ENCODE measurements around the gene CYP24A1. TPM values are rescaled to one million over a fixed set of nuclear protein-coding genes. Genes with fewer than 3 reads are reported as not detected.

Gene CYP24A1
- total RNA-seq, 6 experiments from 2014 or later = not detected

DNA sequence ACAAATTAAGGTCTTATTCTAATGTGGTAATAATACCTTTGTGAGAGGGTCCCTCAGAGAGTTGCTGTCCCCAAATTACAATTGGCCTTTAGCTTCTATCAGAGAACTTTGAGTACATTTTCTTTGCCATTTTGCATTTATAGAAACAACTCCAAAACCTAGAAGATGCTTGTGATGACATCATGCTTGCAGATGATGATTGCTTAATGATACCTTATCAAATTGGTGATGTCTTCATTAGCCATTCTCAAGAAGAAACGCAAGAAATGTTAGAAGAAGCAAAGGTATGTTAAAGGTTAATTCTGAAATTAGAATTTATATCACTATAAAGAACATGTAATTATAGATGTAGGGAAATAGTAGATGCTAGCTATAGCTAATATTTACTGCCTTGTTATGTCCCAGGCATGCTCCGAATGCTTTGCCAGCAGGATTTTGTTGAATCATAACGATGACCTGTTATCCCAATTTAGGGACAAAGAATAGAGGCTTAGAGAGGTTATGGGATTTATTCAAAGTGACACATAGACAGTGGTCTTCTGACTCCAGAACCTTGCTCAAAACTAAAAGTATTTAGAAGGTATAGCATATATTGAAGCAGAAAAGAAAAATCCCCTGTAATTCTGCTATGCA lies 41.5 kb upstream of the CYP24A1 start:
- H3K4me1 ChIP-seq = peaks cover 0 to 1% (median 0%) of the 10 kb centered on the region in 4 donors
- no peaks in the 10 kb centered on the region for H3K9me3 ChIP-seq
- ATAC-seq (no peak), DNase-seq (no peak)
- 82% methylated on average over 3 of the region's 3 CpGs for WGBS (ENCODE audit: insufficient coverage, low coverage, low lambda C conversion rate, missing lambda C conversion rate)
- H3K36me3 ChIP-seq = peaks cover 0 to 10% (median 0%) of the 10 kb centered on the region in 4 donors
- no peak overlapping the region for H3K27ac ChIP-seq
- no peaks in the 10 kb centered on the region for H3K27me3 ChIP-seq
- TF ChIP-seq, protein P1, sequence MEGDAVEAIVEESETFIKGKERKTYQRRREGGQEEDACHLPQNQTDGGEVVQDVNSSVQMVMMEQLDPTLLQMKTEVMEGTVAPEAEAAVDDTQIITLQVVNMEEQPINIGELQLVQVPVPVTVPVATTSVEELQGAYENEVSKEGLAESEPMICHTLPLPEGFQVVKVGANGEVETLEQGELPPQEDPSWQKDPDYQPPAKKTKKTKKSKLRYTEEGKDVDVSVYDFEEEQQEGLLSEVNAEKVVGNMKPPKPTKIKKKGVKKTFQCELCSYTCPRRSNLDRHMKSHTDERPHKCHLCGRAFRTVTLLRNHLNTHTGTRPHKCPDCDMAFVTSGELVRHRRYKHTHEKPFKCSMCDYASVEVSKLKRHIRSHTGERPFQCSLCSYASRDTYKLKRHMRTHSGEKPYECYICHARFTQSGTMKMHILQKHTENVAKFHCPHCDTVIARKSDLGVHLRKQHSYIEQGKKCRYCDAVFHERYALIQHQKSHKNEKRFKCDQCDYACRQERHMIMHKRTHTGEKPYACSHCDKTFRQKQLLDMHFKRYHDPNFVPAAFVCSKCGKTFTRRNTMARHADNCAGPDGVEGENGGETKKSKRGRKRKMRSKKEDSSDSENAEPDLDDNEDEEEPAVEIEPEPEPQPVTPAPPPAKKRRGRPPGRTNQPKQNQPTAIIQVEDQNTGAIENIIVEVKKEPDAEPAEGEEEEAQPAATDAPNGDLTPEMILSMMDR (IDR thresholded peaks at IDR 0.05) = no peak
- TF ChIP-seq POLR2A (IDR thresholded peaks at IDR 0.05) = no peak
- H3K4me3 ChIP-seq = no peak overlapping the region
- intact Hi-C loops (cut with DNase I) = no loop called here

DNA sequence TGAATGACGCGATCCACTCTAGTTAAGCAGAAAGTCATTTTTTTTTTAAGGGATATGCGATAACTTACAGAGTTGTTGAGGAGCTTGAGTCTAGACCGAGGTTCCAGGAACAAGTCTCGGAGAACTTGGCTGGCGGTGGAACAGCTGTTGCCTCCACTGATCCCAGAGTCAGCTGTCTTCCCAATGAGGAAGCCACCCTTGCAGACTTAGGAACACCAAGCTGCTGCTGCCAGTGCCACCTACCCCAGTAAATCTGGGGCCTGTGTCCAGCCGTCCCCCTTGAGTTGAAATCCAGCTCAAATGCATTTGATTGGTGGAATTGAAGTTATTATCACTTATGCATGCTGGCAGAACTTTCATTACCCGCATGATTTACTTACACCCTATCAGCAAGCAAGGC lies 40.8 kb upstream of the CYP24A1 start:
- Histone ChIP-seq H3K4me3 (no peak overlapping the region), H3K27me3 (no peaks in the 10 kb centered on the region), H3K27ac (no peak overlapping the region), H3K36me3 (peaks cover 0 to 10% (median 0%) of the 10 kb centered on the region in 4 donors), H3K4me1 (peaks cover 0 to 5% (median under 1%) of the 10 kb centered on the region in 4 donors), H3K9me3 (no peaks in the 10 kb centered on the region)
- no peak for ATAC-seq
- DNase-seq = no peak
- 100% methylated on average over 4 of the region's 8 CpGs for WGBS (ENCODE audit: insufficient coverage, low coverage, low lambda C conversion rate, missing lambda C conversion rate)
- TF ChIP-seq, protein P1 (IDR thresholded peaks at IDR 0.05) = no peak
- TF ChIP-seq POLR2A (IDR thresholded peaks at IDR 0.05) = no peak
- intact Hi-C loops (cut with DNase I) = loop anchor here in 1 of 2 donors (5.0 kb wide), 1 partner anchor 433 kb away; no protein-coding TSS in a partner anchor

DNA sequence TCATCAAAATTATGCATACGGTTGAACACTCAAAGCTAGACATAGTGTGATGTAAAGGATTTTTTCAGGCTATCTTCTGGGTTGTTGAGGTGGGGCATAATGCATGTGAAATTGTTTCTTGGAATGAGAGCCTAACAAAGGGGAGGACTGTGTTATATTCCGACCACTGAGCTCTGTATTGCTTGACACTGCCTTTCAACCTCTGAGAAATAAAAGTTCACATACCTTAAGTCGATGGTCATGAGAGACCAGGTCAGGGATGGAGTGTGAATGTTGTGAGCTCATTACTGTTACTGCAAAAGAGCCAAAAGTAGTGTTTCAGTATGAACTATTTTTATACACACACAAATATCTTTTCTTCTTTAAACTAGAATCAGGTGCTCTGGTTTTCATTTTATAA lies 39.1 kb upstream of the CYP24A1 start:
- H3K9me3 ChIP-seq = no peaks in the 10 kb centered on the region
- ATAC-seq = no peak
- WGBS (ENCODE audit: insufficient coverage, low coverage, low lambda C conversion rate, missing lambda C conversion rate) = 92% methylated on average over 3 of the region's 3 CpGs
- TF ChIP-seq, protein P1 (IDR thresholded peaks at IDR 0.05) = no peak
- TF ChIP-seq POLR2A (IDR thresholded peaks at IDR 0.05) = no peak
- H3K36me3 ChIP-seq = peaks cover 0 to 10% (median 0%) of the 10 kb centered on the region in 4 donors
- H3K27ac ChIP-seq = no peak overlapping the region
- no peaks in the 10 kb centered on the region for H3K27me3 ChIP-seq
- intact Hi-C loops (cut with DNase I) = loop anchor here in 1 of 2 donors (5.0 kb wide), 1 partner anchor 434 kb away; no protein-coding TSS in a partner anchor
- no peak overlapping the region for H3K4me3 ChIP-seq
- DNase-seq = no peak
- H3K4me1 ChIP-seq = peaks cover 0 to 14% (median 5%) of the 10 kb centered on the region in 4 donors

DNA sequence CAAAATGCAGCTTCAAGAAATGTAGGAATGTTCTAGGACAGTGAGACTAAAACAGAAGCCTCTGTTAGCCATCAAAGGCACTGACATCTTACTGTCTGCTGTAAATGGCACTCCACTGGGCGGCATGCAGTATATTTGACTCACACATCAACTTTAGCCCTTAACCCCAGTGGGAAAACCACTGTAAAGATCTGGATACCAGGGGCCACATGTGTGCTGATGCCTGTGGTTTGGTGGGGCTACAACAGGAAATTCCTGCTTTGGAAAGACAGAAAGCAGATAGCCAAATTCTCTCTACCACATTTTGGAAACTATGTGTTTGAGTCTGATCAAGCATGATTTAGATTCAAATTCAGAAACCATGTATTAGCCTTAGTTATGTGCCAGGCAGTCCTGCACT lies 38.4 kb upstream of the CYP24A1 start:
- Histone ChIP-seq H3K4me3 (no peak overlapping the region), H3K27ac (no peak overlapping the region), H3K9me3 (no peaks in the 10 kb centered on the region), H3K4me1 (peaks cover 0 to 14% (median 5%) of the 10 kb centered on the region in 4 donors), H3K36me3 (peaks cover 0 to 10% (median 0%) of the 10 kb centered on the region in 4 donors), H3K27me3 (no peaks in the 10 kb centered on the region)
- ATAC-seq (no peak), DNase-seq (no peak)
- no peak for TF ChIP-seq POLR2A (IDR thresholded peaks at IDR 0.05)
- TF ChIP-seq, protein P1 (IDR thresholded peaks at IDR 0.05) = no peak
- 100% methylated on average over 1 of the region's 1 CpG for WGBS (ENCODE audit: insufficient coverage, low coverage, low lambda C conversion rate, missing lambda C conversion rate)
- intact Hi-C loops (cut with DNase I) = loop anchor here in 1 of 2 donors (5.0 kb wide), 1 partner anchor 435 kb away; no protein-coding TSS in a partner anchor
